ENCODE measurements around the gene GLYATL1. TPM values are rescaled to one million over a fixed set of nuclear protein-coding genes. Genes with fewer than 3 reads are reported as not detected.

Gene GLYATL1
- total RNA-seq, 6 donors from 2014 or later = 0.27 TPM; not detected in 5

- Histone ChIP-seq H3K36me3 (no peaks in the 10 kb centered on the region), H3K27me3 (no peaks in the 10 kb centered on the region), H3K9me3 (peaks cover 0 to 4% (median 3%) of the 10 kb centered on the region in 4 donors), H3K27ac (no peak overlapping the region), H3K4me1 (peaks cover 0 to 8% (median 0%) of the 10 kb centered on the region in 4 donors), H3K4me3 (no peak overlapping the region)
- DNase-seq = no peak
- no peak for ATAC-seq (ENCODE audit: low FRiP score in 2 of 2)
- TF ChIP-seq CTCF (IDR thresholded peaks at IDR 0.05) = no peak
- no peak for TF ChIP-seq EP300 (IDR thresholded peaks at IDR 0.05)
- TF ChIP-seq POLR2A (IDR thresholded peaks at IDR 0.05) = no peak
- TF ChIP-seq POLR2AphosphoS5 (IDR thresholded peaks at IDR 0.05) = no peak
- 45 to 60% methylated on average over 5 of the region's 5 CpGs for WGBS, 2 donors
Observed at GRCh38 chr11:58922479-58922878, 16.8 kb upstream of the GLYATL1 start.

- TF ChIP-seq POLR2AphosphoS5 (IDR thresholded peaks at IDR 0.05) = no peak
- TF ChIP-seq CTCF (IDR thresholded peaks at IDR 0.05) = peak in 1 of 6 experiments; percentile 7
- no peak for TF ChIP-seq EP300 (IDR thresholded peaks at IDR 0.05)
- Histone ChIP-seq H3K27me3 (no peaks in the 10 kb centered on the region), H3K27ac (no peak overlapping the region), H3K4me3 (no peak overlapping the region), H3K9me3 (no peaks in the 10 kb centered on the region), H3K4me1 (peaks cover 0 to 11% (median 2%) of the 10 kb centered on the region in 4 donors), H3K36me3 (no peaks in the 10 kb centered on the region)
- DNase-seq (no peak), ATAC-seq (ENCODE audit: low FRiP score in 2 of 2) (peak in 1 of 2 donors; percentile 27)
- 3% methylated on average over 5 of the region's 5 CpGs for WGBS, 2 donors
Observed at GRCh38 chr11:58923300-58923788, 15.9 kb upstream of the GLYATL1 start.

- no peak for DNase-seq
- no peaks in the 10 kb centered on the region for H3K36me3 ChIP-seq
- no peak for ATAC-seq (ENCODE audit: low FRiP score in 2 of 2)
- WGBS, 2 donors = 71 to 75% methylated on average over 4 of the region's 4 CpGs
- H3K27me3 ChIP-seq = no peaks in the 10 kb centered on the region
- H3K4me3 ChIP-seq = no peak overlapping the region
- no peaks in the 10 kb centered on the region for H3K9me3 ChIP-seq
- H3K27ac ChIP-seq = no peak overlapping the region
- H3K4me1 ChIP-seq = peaks cover 0 to 11% (median 3%) of the 10 kb centered on the region in 4 donors
- TF ChIP-seq POLR2AphosphoS5 (IDR thresholded peaks at IDR 0.05) (no peak), EP300 (IDR thresholded peaks at IDR 0.05) (no peak), POLR2A (IDR thresholded peaks at IDR 0.05) (no peak), CTCF (IDR thresholded peaks at IDR 0.05) (no peak)
Observed at GRCh38 chr11:58924230-58924629, 15.1 kb upstream of the GLYATL1 start.

- H3K36me3 ChIP-seq = no peaks in the 10 kb centered on the region
- TF ChIP-seq EP300 (IDR thresholded peaks at IDR 0.05) (no peak), POLR2A (IDR thresholded peaks at IDR 0.05) (no peak), POLR2AphosphoS5 (IDR thresholded peaks at IDR 0.05) (no peak), CTCF (IDR thresholded peaks at IDR 0.05) (no peak)
- H3K27ac ChIP-seq = no peak overlapping the region
- H3K4me3 ChIP-seq = no peak overlapping the region
- DNase-seq (no peak), ATAC-seq (ENCODE audit: low FRiP score in 2 of 2) (no peak)
- WGBS, 2 donors = 62 to 72% methylated on average over 5 of the region's 5 CpGs
- H3K4me1 ChIP-seq = peaks cover 0 to 11% (median 3%) of the 10 kb centered on the region in 4 donors
- H3K27me3 ChIP-seq = no peaks in the 10 kb centered on the region
- H3K9me3 ChIP-seq = no peaks in the 10 kb centered on the region
Observed at GRCh38 chr11:58926251-58926650, 13.0 kb upstream of the GLYATL1 start.

GRCh38 chr11:58926695-58927094 lies 12.6 kb upstream of the GLYATL1 start:
- WGBS, 2 donors = 80 to 89% methylated on average over 1 of the region's 1 CpG
- ATAC-seq (ENCODE audit: low FRiP score in 2 of 2) = no peak
- Histone ChIP-seq H3K4me3 (no peak overlapping the region), H3K9me3 (no peaks in the 10 kb centered on the region), H3K27me3 (no peaks in the 10 kb centered on the region), H3K27ac (no peak overlapping the region), H3K4me1 (peaks cover 0 to 11% (median 3%) of the 10 kb centered on the region in 4 donors), H3K36me3 (no peaks in the 10 kb centered on the region)
- no peak for DNase-seq
- TF ChIP-seq CTCF (IDR thresholded peaks at IDR 0.05) (no peak), POLR2AphosphoS5 (IDR thresholded peaks at IDR 0.05) (no peak), EP300 (IDR thresholded peaks at IDR 0.05) (no peak), POLR2A (IDR thresholded peaks at IDR 0.05) (no peak)
